OCI-LY1 (cell line): ENCODE results near the gene SPON2.

Experiments
- H2AFZ ChIP-seq: fragments of 200-600 bp; sonication (generic), shearing (Covaris generic); 2 replicates; pipeline ENCODE4 v1.6.0; 2014; ENCODE audit warnings: antibody characterized with exemption, mild to moderate bottlenecking, low read length
- H3F3A ChIP-seq: fragments of 200-600 bp; sonication (generic), shearing (Covaris generic); 2 replicates; pipeline ENCODE4 v1.6.0; 2014; ENCODE audit warnings: mild to moderate bottlenecking, antibody characterized with exemption, low read length, moderate library complexity; ENCODE audit not compliant: insufficient read depth
- H3K27ac ChIP-seq: fragments of 200-600 bp; sonication (generic); 2 replicates; pipeline ENCODE4 v1.5.1; 2014; ENCODE audit warnings: low read length, mixed run types, mild to moderate bottlenecking, low read depth; ENCODE audit not compliant: poor library complexity, severe bottlenecking
- H3K27me3 ChIP-seq: fragments of 200-600 bp; sonication (generic); 2 replicates; pipeline ENCODE4 v1.6.0; 2014; ENCODE audit warnings: antibody characterized with exemption, mild to moderate bottlenecking, low read length, moderate library complexity; ENCODE audit not compliant: insufficient read depth
- H3K36me3 ChIP-seq: fragments of 200-600 bp; sonication (generic); 2 replicates; pipeline ENCODE4 v1.6.1; 2014; ENCODE audit warnings: mild to moderate bottlenecking, antibody characterized with exemption, low read length, moderate library complexity, mixed read lengths; ENCODE audit not compliant: insufficient read depth
- H3K4me1 ChIP-seq: fragments of 200-600 bp; sonication (generic); 2 replicates; pipeline ENCODE4 v1.5.1; 2014; ENCODE audit warnings: mild to moderate bottlenecking, low read length, moderate library complexity; ENCODE audit not compliant: insufficient read depth, severe bottlenecking
- H3K4me2 ChIP-seq: fragments of 200-600 bp; sonication (generic), shearing (Covaris generic); 2 replicates; pipeline ENCODE4 v1.6.1; 2014; ENCODE audit warnings: low read length
- H3K4me3 ChIP-seq: fragments of 200-600 bp; sonication (generic); 2 replicates; pipeline ENCODE4 v1.5.1; 2014; ENCODE audit warnings: low read length, low read depth, mild to moderate bottlenecking, mixed read lengths; ENCODE audit not compliant: poor library complexity, severe bottlenecking
- H3K79me2 ChIP-seq: fragments of 200-600 bp; shearing (Covaris generic); 2 replicates; pipeline ENCODE4 v1.6.1; 2016; ENCODE audit warnings: mixed run types, low read length, mixed read lengths; ENCODE audit not compliant: insufficient read depth
- H3K9ac ChIP-seq: fragments of 200-600 bp; sonication (generic), shearing (Covaris generic); 2 replicates; pipeline ENCODE4 v1.6.1; 2014; ENCODE audit warnings: mild to moderate bottlenecking, low read length, mixed read lengths
- H3K9me2 ChIP-seq: fragments of 200-600 bp; sonication (generic), shearing (Covaris generic); 2 replicates; pipeline ENCODE4 v1.6.1; 2014; ENCODE audit warnings: low read depth, mild to moderate bottlenecking, low read length, mixed read lengths
- H3K9me3 ChIP-seq: fragments of 200-600 bp; shearing (Covaris generic); 2 replicates; pipeline ENCODE4 v1.6.1; 2014; ENCODE audit warnings: low read length, mixed read lengths
- H4K20me1 ChIP-seq: fragments of 200-600 bp; sonication (generic), shearing (Covaris generic); 2 replicates; pipeline ENCODE4 v1.6.0; 2016; ENCODE audit warnings: mild to moderate bottlenecking, low read length; ENCODE audit not compliant: insufficient read depth
- CTCF ChIP-seq: fragments of 200-600 bp; sonication (generic), shearing (Covaris generic); IDR thresholded peaks from 2 replicates; pipeline ENCODE4 v1.5.1; 2017; ENCODE audit warnings: mild to moderate bottlenecking, antibody characterized with exemption, low read length, moderate library complexity, mixed read lengths
- EZH2 ChIP-seq: fragments of 200-600 bp; sonication (generic), shearing (Covaris generic); IDR thresholded peaks from 2 replicates; pipeline ENCODE4 v1.8.0; 2017; ENCODE audit warnings: borderline replicate concordance, mixed run types, mild to moderate bottlenecking, antibody characterized with exemption, low read length, moderate library complexity, mixed read lengths

The SPON2 gene

GRCh38 chr4:1154126-1154522, 18.3 kb downstream of the SPON2 start:
- Histone ChIP-seq H3K79me2 (no peaks in the 10 kb centered on the region), H3K4me1 (peaks cover 20% of the 10 kb centered on the region), H3K4me3 (no peak overlapping the region), H3K9me3 (no peaks in the 10 kb centered on the region), H3K9me2 (no peaks in the 10 kb centered on the region), H3K4me2 (peak overlapping the region; percentile 36), H3K27me3 (no peaks in the 10 kb centered on the region), H3F3A (no peaks in the 10 kb centered on the region), H3K27ac (no peak overlapping the region), H4K20me1 (no peaks in the 10 kb centered on the region), H3K9ac (no peak overlapping the region), H3K36me3 (no peaks in the 10 kb centered on the region; the same call in 1 of the 2 replicates), H2AFZ (no peak overlapping the region)
- TF ChIP-seq CTCF (no peak), EZH2 (no peak)

- no peaks in the 10 kb centered on the region for H3F3A ChIP-seq
- H3K4me1 ChIP-seq = peaks cover 20% of the 10 kb centered on the region
- no peaks in the 10 kb centered on the region for H4K20me1 ChIP-seq
- H3K79me2 ChIP-seq = no peaks in the 10 kb centered on the region
- no peak overlapping the region for H3K4me3 ChIP-seq
- TF ChIP-seq EZH2 = no peak
- TF ChIP-seq CTCF = no peak
- H3K9ac ChIP-seq = no peak overlapping the region
- no peaks in the 10 kb centered on the region; the same call in 1 of the 2 replicates for H3K36me3 ChIP-seq
- no peaks in the 10 kb centered on the region for H3K9me2 ChIP-seq
- H3K4me2 ChIP-seq = no peak overlapping the region
- no peak overlapping the region for H3K27ac ChIP-seq
- H3K9me3 ChIP-seq = no peaks in the 10 kb centered on the region
- no peaks in the 10 kb centered on the region for H3K27me3 ChIP-seq
- H2AFZ ChIP-seq = no peak overlapping the region
Observed at GRCh38 chr4:1153567-1154090, 18.8 kb downstream of the SPON2 start.

- no peaks in the 10 kb centered on the region for H3F3A ChIP-seq
- H3K27ac ChIP-seq = no peak overlapping the region
- H3K36me3 ChIP-seq = no peaks in the 10 kb centered on the region
- H3K4me3 ChIP-seq = no peak overlapping the region
- peaks cover 20% of the 10 kb centered on the region for H3K4me1 ChIP-seq
- no peak overlapping the region for H2AFZ ChIP-seq
- TF ChIP-seq EZH2 = no peak
- H3K4me2 ChIP-seq = no peak overlapping the region
- no peaks in the 10 kb centered on the region for H4K20me1 ChIP-seq
- no peaks in the 10 kb centered on the region for H3K79me2 ChIP-seq
- H3K9me3 ChIP-seq = no peaks in the 10 kb centered on the region
- H3K9ac ChIP-seq = no peak overlapping the region
- H3K27me3 ChIP-seq = no peaks in the 10 kb centered on the region
- H3K9me2 ChIP-seq = no peaks in the 10 kb centered on the region
Observed at GRCh38 chr4:1152290-1152689, 20.1 kb downstream of the SPON2 start.

GRCh38 chr4:1151541-1151940, 20.8 kb downstream of the SPON2 start:
- Histone ChIP-seq H4K20me1 (no peaks in the 10 kb centered on the region), H3K27me3 (no peaks in the 10 kb centered on the region), H3K4me3 (no peak overlapping the region), H3K79me2 (no peaks in the 10 kb centered on the region), H3K9me2 (no peaks in the 10 kb centered on the region), H3K9ac (no peak overlapping the region), H3K27ac (no peak overlapping the region), H3K9me3 (no peaks in the 10 kb centered on the region), H3F3A (no peaks in the 10 kb centered on the region), H3K4me1 (peaks cover 20% of the 10 kb centered on the region), H2AFZ (no peak overlapping the region), H3K4me2 (no peak overlapping the region), H3K36me3 (no peaks in the 10 kb centered on the region)
- no peak for TF ChIP-seq EZH2
- no peak for TF ChIP-seq CTCF
